ENCODE results near the gene AKAP6. TPM values are rescaled to one million over a fixed set of nuclear protein-coding genes. Genes with fewer than 3 reads are reported as not detected.

Gene AKAP6
- total and polyA plus RNA-seq, 7 donors: 0.60 to 56.2 (median 29.5) TPM; not detected in 1

DNA sequence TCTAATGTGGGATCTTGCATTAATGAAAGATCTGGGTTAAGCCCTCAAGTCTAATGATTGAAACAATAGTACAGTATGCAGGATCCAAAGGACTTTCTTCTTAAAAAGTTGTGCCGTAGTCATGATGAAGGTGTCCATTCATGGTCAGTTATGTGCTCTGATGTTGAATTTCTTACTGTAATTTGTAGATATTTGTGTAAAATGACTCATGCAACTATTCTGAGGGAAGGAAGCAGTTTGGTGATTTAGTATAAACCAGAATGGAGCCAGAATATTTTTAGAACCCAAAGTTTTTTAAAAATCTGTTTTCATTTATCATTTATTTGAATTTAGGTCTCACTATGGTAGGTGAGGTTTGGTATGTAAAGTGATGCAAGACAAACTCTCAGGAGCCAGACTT, 151.2 kb downstream of the AKAP6 start:
- WGBS, 2 donors: 87 to 89% methylated on average over 1 of the region's 1 CpG
- intact Hi-C loops (cut with DNase I): no loop called here
- TF ChIP-seq POLR2AphosphoS5 (IDR thresholded peaks at IDR 0.05) (no peak), CTCF (IDR thresholded peaks at IDR 0.05) (no peak), POLR2A (IDR thresholded peaks at IDR 0.05) (no peak), EP300 (IDR thresholded peaks at IDR 0.05) (no peak)
- Histone ChIP-seq H3K27me3 (no peaks in the 10 kb centered on the region), H3K4me3 (no peak overlapping the region), H3K4me1 (peaks cover 0 to 39% (median 35%) of the 10 kb centered on the region in 4 donors), H3K36me3 (no peaks in the 10 kb centered on the region), H3K27ac (peak overlapping the region in 1 of 4 donors; percentile 25), H3K9me3 (no peaks in the 10 kb centered on the region)
- DNase-seq: no peak

GRCh38 chr14:32481707-32482106, 152.6 kb downstream of the AKAP6 start:
- no peaks in the 10 kb centered on the region for H3K9me3 ChIP-seq
- no peaks in the 10 kb centered on the region for H3K36me3 ChIP-seq
- no peaks in the 10 kb centered on the region for H3K27me3 ChIP-seq
- H3K4me3 ChIP-seq: no peak overlapping the region
- TF ChIP-seq CTCF (IDR thresholded peaks at IDR 0.05) (no peak), POLR2A (IDR thresholded peaks at IDR 0.05) (no peak), POLR2AphosphoS5 (IDR thresholded peaks at IDR 0.05) (no peak), EP300 (IDR thresholded peaks at IDR 0.05) (no peak)
- WGBS, 2 donors: 15 to 33% methylated on average over 1 of the region's 1 CpG
- no peak for DNase-seq
- intact Hi-C loops (cut with DNase I): no loop called here
- peaks cover 0 to 33% (median 28%) of the 10 kb centered on the region in 4 donors for H3K4me1 ChIP-seq
- peak overlapping the region in 2 of 4 donors; percentile 1 to 55 for H3K27ac ChIP-seq

- Histone ChIP-seq H3K27ac (peak overlapping the region in 2 of 4 donors; percentile 69 to 83), H3K4me1 (peaks cover 0 to 46% (median 25%) of the 10 kb centered on the region in 4 donors)
- 84 to 86% methylated on average over 3 of the region's 3 CpGs for WGBS, 2 donors
These were observed 162.4 kb downstream of the AKAP6 start for GRCh38 chr14:32491416-32492016.

GRCh38 chr14:32492457-32492856, 163.4 kb downstream of the AKAP6 start:
- Histone ChIP-seq H3K4me1 (peaks cover 0 to 49% (median 29%) of the 10 kb centered on the region in 4 donors), H3K27me3 (no peaks in the 10 kb centered on the region), H3K9me3 (no peaks in the 10 kb centered on the region), H3K4me3 (no peak overlapping the region), H3K27ac (peak overlapping the region; percentile 23 to 85 (median 76)), H3K36me3 (no peaks in the 10 kb centered on the region)
- TF ChIP-seq EP300 (IDR thresholded peaks at IDR 0.05): no peak
- no peak for TF ChIP-seq POLR2AphosphoS5 (IDR thresholded peaks at IDR 0.05)
- TF ChIP-seq CTCF (IDR thresholded peaks at IDR 0.05): no peak
- TF ChIP-seq POLR2A (IDR thresholded peaks at IDR 0.05): no peak
- no peak for DNase-seq
- intact Hi-C loops (cut with DNase I): no loop called here

More at GRCh38 chr14:32491416-32492016, 162.4 kb downstream of the AKAP6 start:
- no peak for TF ChIP-seq POLR2AphosphoS5 (IDR thresholded peaks at IDR 0.05)
- TF ChIP-seq CTCF (IDR thresholded peaks at IDR 0.05): no peak
- TF ChIP-seq EP300 (IDR thresholded peaks at IDR 0.05): no peak
- no peak overlapping the region for H3K4me3 ChIP-seq
- no peaks in the 10 kb centered on the region for H3K9me3 ChIP-seq
- intact Hi-C loops (cut with DNase I): no loop called here
- no peak for DNase-seq
- H3K36me3 ChIP-seq: no peaks in the 10 kb centered on the region
- no peaks in the 10 kb centered on the region for H3K27me3 ChIP-seq
